ENCODE data around the gene TPO.

The TPO gene

GRCh38 chr2:1451422-1451821 is 38.2 kb downstream of the TPO start:
- no peak for DNase-seq (ENCODE audit: low read depth)

GRCh38 chr2:1453561-1453960 is 40.3 kb downstream of the TPO start:
- DNase-seq (ENCODE audit: low read depth) = no peak

- DNase-seq (ENCODE audit: low read depth) = no peak
Measured at GRCh38 chr2:1454346-1454745, 41.1 kb downstream of the TPO start.

DNA sequence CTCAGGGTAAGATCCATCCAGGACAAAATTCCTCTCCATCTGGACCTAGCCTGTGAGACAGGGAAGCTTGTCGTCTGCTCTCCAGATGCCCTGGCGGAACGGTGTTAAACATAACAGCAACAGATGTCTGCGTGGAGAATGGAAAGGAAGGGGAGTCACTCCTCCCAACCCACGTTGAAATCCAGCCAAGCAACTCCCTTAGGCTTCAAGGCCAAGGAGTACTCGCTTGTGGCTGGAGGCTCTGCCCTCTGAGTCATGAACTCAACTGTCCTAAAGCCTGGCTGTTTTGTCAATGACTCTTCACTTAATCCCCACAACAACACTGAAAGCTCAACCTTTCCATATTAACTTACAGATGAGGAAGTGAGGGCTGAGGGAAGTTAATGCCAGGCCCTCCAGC is 42.2 kb downstream of the TPO start:
- no peak for DNase-seq (ENCODE audit: low read depth)

- no peak for DNase-seq (ENCODE audit: low read depth)
Measured at GRCh38 chr2:1458432-1458831, 45.2 kb downstream of the TPO start.

DNA sequence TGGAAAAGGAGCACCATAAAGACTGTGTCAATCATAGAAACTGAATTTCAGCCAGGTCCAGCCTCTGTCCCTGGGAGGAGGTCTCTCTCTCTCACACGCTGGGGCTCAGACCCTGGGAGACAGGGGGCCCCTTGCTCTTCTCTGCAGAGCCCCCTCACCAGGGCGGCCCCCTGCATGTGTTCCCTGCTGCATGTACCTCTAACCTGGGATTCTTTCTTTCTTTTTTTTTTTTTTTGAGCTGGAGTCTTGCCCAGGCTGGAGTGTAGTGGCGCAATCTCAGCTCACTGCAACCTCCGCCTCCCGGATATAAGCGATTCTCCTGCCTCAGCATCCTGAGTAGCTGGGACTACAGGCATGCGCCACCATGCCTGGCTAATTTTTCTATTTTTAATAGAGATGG is 46.5 kb downstream of the TPO start:
- no peak for DNase-seq (ENCODE audit: low read depth)

DNA sequence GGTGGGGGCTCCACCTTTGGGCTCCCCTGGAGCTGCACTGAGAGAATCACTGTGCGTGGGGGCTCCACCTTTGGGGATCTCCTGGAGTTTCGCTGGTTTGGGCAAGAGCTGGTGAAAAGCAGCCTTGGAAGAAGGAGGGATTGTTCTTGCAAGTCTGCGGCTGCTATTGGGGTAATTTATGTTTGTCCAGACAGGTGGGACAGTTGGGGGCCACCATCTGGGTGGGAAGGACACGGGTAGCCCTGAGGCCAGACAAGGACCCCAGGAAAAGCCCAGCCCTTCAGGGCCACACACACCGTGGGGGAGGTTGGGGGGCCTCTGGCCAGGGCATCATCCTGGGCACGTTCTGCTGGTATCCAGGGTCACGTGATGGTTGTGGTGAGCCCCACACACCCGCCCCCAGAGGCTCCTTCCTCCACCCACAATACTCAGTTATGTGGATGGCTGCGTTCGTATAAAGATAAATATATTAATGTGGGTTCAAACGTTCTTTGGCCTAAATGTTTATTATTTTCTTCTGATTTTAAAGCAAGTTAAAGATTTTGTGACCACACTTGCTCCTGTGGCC is 47.7 kb downstream of the TPO start:
- no peak for DNase-seq (ENCODE audit: low read depth)

- no peak for DNase-seq (ENCODE audit: low read depth)
Measured at GRCh38 chr2:1461507-1462390, 48.5 kb downstream of the TPO start.

GRCh38 chr2:1462994-1463393 is 49.7 kb downstream of the TPO start:
- DNase-seq (ENCODE audit: low read depth) = no peak

DNA sequence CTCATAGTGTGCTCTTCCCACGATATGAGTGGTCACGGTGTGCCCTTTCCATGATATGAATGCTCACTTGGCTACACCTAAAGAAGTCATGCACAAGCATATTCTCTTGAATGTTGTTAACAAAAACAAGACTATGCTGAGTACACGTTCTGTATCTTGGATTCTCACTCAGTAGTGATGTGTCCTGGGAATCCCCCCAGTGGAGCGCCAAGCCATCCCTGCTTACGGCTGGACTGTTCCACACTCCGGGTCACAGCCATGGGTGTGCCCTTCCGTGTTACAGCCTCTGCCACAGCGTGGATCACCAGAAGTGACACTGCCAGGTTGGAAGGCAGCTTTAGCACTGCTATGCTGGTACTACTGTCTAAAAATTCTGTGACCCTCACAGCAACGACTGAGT is 59.1 kb downstream of the TPO start:
- DNase-seq (ENCODE audit: low read depth) = no peak

- no peak for DNase-seq (ENCODE audit: low read depth)
Measured at GRCh38 chr2:1476617-1477195, 63.4 kb downstream of the TPO start.

- DNase-seq (ENCODE audit: low read depth) = no peak
Measured at GRCh38 chr2:1477196-1478040, 64.2 kb downstream of the TPO start.

DNA sequence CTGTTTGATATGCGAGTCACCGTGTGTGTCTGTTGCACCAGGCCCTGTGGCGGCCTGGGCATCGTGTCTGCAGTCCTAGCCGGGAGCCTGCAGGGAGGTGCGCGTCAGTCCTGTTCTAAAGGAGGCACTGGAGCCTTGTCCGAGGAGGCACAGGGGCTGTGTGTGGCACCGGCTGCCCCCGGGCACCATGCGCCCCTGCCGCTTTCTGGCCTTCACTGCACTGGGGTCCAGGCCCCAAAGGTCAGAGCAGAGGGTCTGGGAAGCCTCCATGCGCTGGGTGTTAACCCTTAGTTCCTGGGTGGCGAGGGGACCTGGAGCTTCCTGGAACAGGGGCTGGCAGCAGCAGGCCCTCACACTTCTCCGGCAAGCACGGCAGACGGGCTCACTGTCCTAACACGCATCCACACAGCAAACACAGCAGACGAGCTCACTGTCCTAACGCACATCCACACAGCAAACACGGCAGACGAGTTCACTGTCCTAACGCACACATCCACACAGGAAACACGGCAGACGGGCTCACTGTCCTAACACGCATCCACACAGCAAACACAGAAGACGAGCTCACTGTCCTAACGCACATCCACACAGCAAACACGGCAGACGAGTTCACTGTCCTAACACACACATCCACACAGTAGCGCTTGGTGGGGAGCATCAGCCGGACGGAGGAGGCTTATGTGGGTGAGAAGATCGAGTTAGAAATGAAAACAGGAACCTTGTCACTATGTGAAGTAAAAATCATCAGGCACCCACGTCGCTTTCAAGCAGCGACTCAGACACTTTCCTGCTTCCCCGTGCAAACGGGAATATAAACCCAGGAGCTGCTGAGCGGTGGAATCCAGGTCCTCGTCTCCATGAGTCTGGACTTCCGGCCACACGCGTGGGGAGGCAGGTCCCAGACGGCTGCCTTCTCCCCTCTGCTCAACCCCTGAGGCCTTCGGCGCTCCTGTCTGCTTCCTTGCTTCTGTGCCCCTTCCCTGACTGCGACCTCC is 65.3 kb downstream of the TPO start:
- DNase-seq (ENCODE audit: low read depth) = no peak

DNA sequence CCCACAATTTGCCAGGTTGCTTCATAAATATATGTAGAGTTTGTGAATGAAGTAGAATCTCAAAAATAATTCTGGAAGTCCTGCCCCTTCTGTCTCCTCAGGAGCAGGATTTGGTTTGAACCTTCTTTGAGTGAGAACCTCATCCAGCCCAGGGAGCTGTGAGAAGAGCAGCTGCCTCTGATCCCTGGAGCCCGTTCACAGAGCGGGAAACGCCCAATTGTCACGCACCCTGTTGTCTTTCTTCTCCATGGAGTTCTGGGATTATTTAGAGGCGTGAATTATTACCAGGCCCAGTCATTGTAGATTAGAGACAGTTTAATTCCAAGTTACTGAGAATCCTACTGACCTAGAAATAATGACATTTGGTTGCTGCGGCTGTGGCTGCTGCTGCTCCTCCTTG is 66.1 kb downstream of the TPO start:
- DNase-seq (ENCODE audit: low read depth) = no peak

GRCh38 chr2:1480671-1481076 is 67.4 kb downstream of the TPO start:
- DNase-seq (ENCODE audit: low read depth) = no peak

GRCh38 chr2:1481406-1482252 is 68.4 kb downstream of the TPO start:
- no peak for DNase-seq (ENCODE audit: low read depth)

GRCh38 chr2:1482253-1482675 is 69.0 kb downstream of the TPO start:
- DNase-seq (ENCODE audit: low read depth) = no peak

DNA sequence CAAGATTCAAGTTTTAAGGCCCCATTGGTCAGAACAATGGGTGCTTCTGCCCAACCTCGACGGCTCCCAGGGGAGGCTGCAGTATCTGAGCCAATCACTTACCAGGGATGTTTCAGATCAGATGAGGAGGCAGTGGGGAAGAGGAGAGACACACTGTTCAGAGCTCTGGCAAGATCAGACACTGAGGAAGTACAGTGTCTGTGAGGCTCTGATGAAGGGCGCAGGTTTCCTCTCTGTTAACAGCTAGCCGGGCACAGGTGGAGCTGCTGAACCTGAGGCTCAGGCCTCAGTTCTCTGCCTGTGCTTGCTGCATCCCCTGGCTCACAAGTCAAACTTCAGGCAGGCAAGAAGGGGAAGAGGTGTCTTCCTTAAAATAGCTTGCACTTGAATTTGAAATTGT is 69.7 kb downstream of the TPO start:
- DNase-seq (ENCODE audit: low read depth) = no peak

DNA sequence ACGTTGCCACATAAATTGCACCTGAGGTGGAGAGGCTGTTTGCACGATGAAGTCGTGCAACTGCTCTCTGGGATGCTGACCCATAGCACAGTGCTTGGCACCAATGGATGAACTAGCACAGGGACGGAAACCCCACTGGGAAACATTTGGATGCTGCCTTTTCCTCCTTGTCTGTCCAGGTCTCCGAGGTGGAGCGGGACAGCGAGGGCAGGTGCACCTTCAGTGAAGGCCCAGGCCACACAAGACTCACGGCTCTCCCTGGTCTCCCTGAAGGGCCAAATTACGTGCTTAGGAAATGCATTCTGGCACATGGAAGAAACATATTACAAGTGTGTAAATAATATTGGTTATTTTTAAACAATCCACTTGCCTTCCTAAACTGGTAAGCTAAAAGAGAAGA is 70.3 kb downstream of the TPO start:
- no peak for DNase-seq (ENCODE audit: low read depth)

- no peak for DNase-seq (ENCODE audit: low read depth)
Measured at GRCh38 chr2:1484131-1484884, 71.0 kb downstream of the TPO start.
